ENCODE measurements around the gene STXBP6.

- TF ChIP-seq EZH2 (IDR thresholded peaks at IDR 0.05; ENCODE audit: borderline replicate concordance, low read depth, low read length, severe bottlenecking) (no peak), CTCF (IDR thresholded peaks at IDR 0.05; ENCODE audit: extremely low read depth in 1 of 2, insufficient read depth in 1 of 2, low read depth in 1 of 2, low read length in 2 of 2) (no peak), MAX (IDR thresholded peaks at IDR 0.05; ENCODE audit: insufficient read depth, insufficient read length) (no peak), POLR2A (IDR thresholded peaks at IDR 0.05; ENCODE audit: low read depth, low read length) (no peak)
These were observed 54.9 kb downstream of the STXBP6 start for GRCh38 chr14:24995016-24995415.

Data from endothelial cell of umbilical vein (primary cell).